Cardiac muscle cell (in vitro differentiated cells and primary cell): ENCODE data around the gene PCYT1B. TPM values are rescaled to one million over a fixed set of nuclear protein-coding genes. Genes with fewer than 3 reads are reported as not detected.
A peak's percentile ranks its signal among the peaks of the same experiment; 100 is the strongest.
"Not testable (repeated sequence)": the region's sequence is repeated elsewhere in the genome, so short reads cannot be mapped to it uniquely, and the experiment has no call there.

Experiments
- DNase-seq, 2 donors: peaks; one replicate each; pipeline versions ENCODE4 v3.0.0 to v3.0.0-alpha.2; 2010 to 2017; ENCODE audit warnings: low read depth in 1 of 2, low spot score in 1 of 2
- H3K27ac ChIP-seq: fragments of 200-600 bp; sonication (generic); 2 replicates; pipeline ENCODE4 v1.5.1; 2016
- H3K27me3 ChIP-seq: fragments of 200-600 bp; sonication (generic); 2 replicates; pipeline ENCODE4 v1.6.0; 2016; ENCODE audit warnings: control low read depth
- H3K36me3 ChIP-seq: fragments of 200-600 bp; sonication (generic); 2 replicates; pipeline ENCODE4 v1.5.1; 2016; ENCODE audit warnings: control low read depth
- H3K4me1 ChIP-seq: fragments of 200-600 bp; sonication (generic); 2 replicates; pipeline ENCODE4 v1.8.1; 2017; ENCODE audit warnings: low read depth, mild to moderate bottlenecking, mixed run types
- H3K4me3 ChIP-seq: fragments of 200-600 bp; sonication (generic); 2 replicates; pipeline ENCODE4 v1.5.1; 2016; ENCODE audit warnings: mild to moderate bottlenecking
- H3K9me3 ChIP-seq: fragments of 200-600 bp; sonication (generic); 2 replicates; pipeline ENCODE4 v1.5.1; 2017; ENCODE audit warnings: low read depth, mild to moderate bottlenecking, control low read depth
- CTCF ChIP-seq: IDR thresholded peaks from 2 replicates; pipeline ENCODE4 v1.5.1; 2012; ENCODE audit warnings: low read depth, mild to moderate bottlenecking, low read length
- polyA plus RNA-seq: library from polyadenylated mRNA; unstranded; fragments of >200 nt; fragmentation: Nextera tagmentation; extraction: Ambion mirVana; gene quantifications from 2 replicates; pipeline ENCODE4 v1.2.1, GENCODE V29; 2016
- total RNA-seq: library from RNA; depleted of rRNA; stranded (reverse); fragments of >200 nt; gene quantifications from 2 replicates; pipeline ENCODE4 v1.2.3, GENCODE V29; 2016

The PCYT1B gene
- total and polyA plus RNA-seq, 2 experiments from 2014 or later, result 25.5 to 37.4 TPM

DNA sequence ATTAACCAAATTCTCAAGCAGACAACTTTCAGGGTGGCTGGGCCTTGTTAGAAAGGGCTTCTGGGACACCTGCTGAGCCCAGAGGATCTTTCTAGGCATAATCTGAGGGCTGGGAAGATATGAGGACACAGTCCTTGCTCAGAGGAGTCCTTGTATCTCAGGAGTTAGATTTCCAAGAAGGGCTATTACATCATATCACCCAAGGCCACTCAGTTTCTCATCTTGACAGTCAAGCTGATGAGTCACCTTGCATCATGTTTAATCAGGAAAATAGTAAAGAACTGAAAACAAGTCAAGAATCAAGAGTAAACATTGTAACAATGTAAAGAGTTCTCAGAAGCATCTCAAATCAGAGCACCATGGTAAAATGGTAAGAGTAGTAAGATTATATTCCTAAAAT lies 4.0 kb downstream of the PCYT1B start:
- Histone ChIP-seq H3K4me3 (no peak overlapping the region), H3K4me1 (peaks cover 7% of the 10 kb centered on the region), H3K36me3 (peaks cover 5% of the 10 kb centered on the region), H3K27me3 (no peaks in the 10 kb centered on the region), H3K27ac (no peak overlapping the region), H3K9me3 (no peaks in the 10 kb centered on the region)
- no peak for DNase-seq
- no peak for TF ChIP-seq CTCF

DNA sequence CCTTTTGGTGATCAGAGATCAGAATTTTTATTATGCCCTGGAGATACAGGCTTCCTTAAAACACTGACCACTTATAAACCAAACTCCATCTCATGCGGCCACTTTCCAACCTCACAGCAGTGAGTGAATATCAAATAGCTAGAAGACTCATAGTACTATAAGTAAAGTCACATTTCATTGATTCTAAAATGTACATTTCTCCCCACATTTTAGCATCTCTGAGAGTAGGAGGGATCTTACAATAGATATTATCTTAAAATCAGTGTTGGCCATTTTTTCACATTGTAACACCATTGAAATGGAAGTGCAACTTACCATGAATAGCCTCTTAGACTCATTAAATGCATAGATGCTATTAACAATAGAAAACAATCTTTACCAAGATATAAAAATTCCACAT lies 17.4 kb downstream of the PCYT1B start:
- H3K4me3 ChIP-seq, result no peak overlapping the region
- no peaks in the 10 kb centered on the region for H3K9me3 ChIP-seq
- H3K4me1 ChIP-seq, result no peaks in the 10 kb centered on the region
- no peaks in the 10 kb centered on the region for H3K36me3 ChIP-seq
- H3K27ac ChIP-seq, result no peak overlapping the region
- DNase-seq, result no peak
- H3K27me3 ChIP-seq, result no peaks in the 10 kb centered on the region
- TF ChIP-seq CTCF, result no peak

GRCh38 chrX:24619647-24620046 lies 27.5 kb downstream of the PCYT1B start:
- Histone ChIP-seq H3K27me3 (no peaks in the 10 kb centered on the region), H3K4me1 (peaks cover 6% of the 10 kb centered on the region), H3K9me3 (no peaks in the 10 kb centered on the region), H3K27ac (peak overlapping the region; percentile 53), H3K4me3 (no peak overlapping the region), H3K36me3 (no peaks in the 10 kb centered on the region)
- DNase-seq, result peak; percentile 67 to 74
- TF ChIP-seq CTCF, result no peak

- TF ChIP-seq CTCF, result no peak
- no peak overlapping the region for H3K27ac ChIP-seq
- no peaks in the 10 kb centered on the region for H3K27me3 ChIP-seq
- peaks cover 22% of the 10 kb centered on the region for H3K4me1 ChIP-seq
- no peak overlapping the region for H3K4me3 ChIP-seq
- no peaks in the 10 kb centered on the region for H3K9me3 ChIP-seq
- DNase-seq, result peak in 1 of 2 donors; percentile 5
- H3K36me3 ChIP-seq, result peaks cover 4% of the 10 kb centered on the region
Observed at GRCh38 chrX:24610516-24610915, 36.6 kb downstream of the PCYT1B start.

- Histone ChIP-seq H3K36me3 (peaks cover 4% of the 10 kb centered on the region), H3K4me3 (no peak overlapping the region), H3K27ac (peak overlapping the region; percentile 75), H3K9me3 (no peaks in the 10 kb centered on the region), H3K27me3 (no peaks in the 10 kb centered on the region), H3K4me1 (peaks cover 22% of the 10 kb centered on the region)
- DNase-seq, result peak; percentile 54 to 61
- TF ChIP-seq CTCF, result no peak
Observed at GRCh38 chrX:24607616-24608015, 39.5 kb downstream of the PCYT1B start.

DNA sequence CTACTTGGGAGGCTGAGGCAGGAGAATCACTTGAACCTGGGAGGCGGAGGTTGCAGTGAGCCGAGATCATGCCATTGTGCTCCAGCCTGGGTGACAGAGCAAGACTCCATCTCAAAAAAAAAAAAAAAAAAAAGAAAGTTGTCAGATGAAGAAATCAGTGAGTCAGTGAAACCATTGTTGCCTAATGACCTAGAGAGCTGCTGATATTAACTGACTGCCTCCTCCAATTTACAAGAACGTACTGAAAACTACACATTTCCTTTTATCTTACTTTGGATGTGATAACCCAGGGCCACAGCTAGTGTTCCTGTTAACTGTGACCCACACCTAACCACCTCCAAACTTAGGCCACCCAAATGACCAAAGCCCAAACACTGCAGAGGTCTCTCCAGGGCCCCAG lies 41.2 kb downstream of the PCYT1B start:
- H3K36me3 ChIP-seq, H3K27ac ChIP-seq, H3K4me3 ChIP-seq, H3K27me3 ChIP-seq, H3K9me3 ChIP-seq: not testable (repeated sequence)
- DNase-seq, result peak in 1 of 2 donors; percentile 50
- H3K4me1 ChIP-seq, result peaks cover 22% of the 10 kb centered on the region
